Fibroblast of skin of back (primary cell): Measurements from ENCODE around the gene CPLANE2.
"Not testable (repeated sequence)": the region's sequence is repeated elsewhere in the genome, so short reads cannot be mapped to it uniquely, and the experiment has no call there.

ENCODE experiments used
- DNase-seq: peaks from one replicate; pipeline ENCODE4 v3.0.0-alpha.2; 2013

The CPLANE2 gene

DNA sequence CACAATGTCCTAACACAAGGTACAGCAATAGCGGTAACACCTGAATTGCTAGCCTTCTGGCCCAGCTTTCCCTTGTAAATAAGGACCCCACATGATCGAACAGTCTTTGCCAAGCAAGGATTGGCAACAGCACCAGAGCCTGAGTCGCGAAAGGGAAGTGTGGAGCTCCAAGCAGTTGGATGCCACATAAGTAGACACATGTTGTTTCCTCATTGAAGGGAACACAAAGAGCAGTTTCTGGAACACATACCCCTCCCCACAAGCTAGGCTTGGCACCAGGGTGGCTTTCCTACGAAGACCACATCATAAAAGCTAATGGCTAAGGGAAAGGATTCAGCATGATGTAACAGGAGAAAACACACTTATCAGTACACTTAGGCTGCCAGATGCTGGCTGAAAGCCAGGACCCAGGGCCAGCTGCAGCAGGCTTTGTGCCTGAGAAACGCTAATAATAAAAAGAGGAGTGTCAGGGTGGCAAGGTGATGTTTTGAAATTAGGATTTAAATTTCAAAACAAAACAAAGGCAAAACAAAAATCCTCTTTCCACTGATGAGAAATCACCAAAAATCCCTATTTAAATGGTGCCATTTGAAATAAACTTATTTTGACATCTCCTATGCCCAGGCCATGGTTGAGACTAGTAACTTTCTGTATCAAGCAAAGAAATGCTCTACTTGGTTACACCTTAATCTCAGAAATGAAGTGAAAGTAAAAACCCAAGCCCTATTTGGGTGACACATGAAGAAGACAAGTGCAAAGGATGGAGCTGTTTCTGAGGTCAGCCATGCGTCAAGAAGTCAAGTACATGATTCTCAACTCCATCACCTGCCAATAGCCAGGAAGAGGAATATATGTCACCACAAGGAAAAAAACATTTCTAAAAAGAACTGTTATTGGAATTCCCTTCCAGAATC, 11.9 kb upstream of the CPLANE2 start:
- peak; percentile 73 for DNase-seq

- DNase-seq, result no peak
Observed at GRCh38 chr1:16248007-16248436, 11.0 kb upstream of the CPLANE2 start.

- DNase-seq, result no peak
Observed at GRCh38 chr1:16247441-16247840, 10.5 kb upstream of the CPLANE2 start.

DNA sequence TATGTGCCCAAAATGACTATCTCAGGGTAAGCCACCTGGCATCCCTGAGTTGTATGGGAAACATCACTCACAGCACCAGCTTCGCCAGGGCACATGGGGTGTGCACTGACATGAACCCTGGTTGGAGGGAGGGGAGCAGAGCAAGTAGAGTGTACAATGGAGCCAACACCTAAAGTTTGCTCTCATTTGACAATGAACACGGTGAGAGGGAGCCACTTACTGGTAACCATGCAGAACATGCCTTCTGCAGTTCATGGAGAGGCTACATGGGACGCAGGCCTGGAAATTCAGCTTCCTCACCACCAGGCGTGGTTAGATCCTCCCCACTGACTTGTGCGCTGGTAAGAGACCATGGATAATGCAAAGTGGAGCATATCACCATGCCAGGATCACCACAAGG, 10.0 kb upstream of the CPLANE2 start:
- no peak for DNase-seq

GRCh38 chr1:16246239-16246638, 9.3 kb upstream of the CPLANE2 start:
- not testable (repeated sequence) for DNase-seq

DNA sequence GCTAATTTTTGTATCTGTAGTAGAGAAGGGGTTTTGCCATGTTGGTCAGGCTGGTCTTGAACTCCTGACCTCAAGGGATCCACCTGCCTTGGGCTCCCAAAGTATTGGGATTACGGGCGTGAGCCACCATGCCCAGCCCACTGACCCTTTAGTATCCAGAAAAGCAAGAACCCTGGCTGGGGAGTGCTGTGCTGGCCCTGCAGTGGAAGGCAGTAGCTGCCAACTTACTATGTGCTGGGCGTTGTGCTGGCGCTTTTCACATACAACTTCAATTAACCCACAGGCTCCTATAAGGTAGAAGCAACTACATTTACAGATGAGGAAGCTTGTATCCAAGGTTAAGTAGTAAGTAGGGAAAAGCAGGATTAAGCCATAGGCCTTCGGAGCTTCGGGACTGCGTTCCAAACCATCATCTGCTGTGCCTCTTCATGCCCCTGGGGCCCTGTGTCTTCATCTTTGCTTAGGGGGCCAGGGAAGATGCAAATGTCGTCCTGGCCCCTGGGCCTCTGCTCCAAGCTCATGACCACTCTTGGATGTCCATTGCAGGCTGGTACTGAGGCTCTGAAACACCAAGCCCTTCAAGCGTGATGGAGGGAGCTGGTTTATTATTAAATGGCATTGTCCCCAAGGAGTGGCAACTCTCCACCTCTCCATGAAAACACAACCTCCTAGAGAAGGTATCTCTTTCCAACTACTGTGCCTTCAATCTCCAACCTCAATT, 8.7 kb upstream of the CPLANE2 start:
- no peak for DNase-seq

GRCh38 chr1:16244650-16245285, 7.8 kb upstream of the CPLANE2 start:
- no peak for DNase-seq

DNA sequence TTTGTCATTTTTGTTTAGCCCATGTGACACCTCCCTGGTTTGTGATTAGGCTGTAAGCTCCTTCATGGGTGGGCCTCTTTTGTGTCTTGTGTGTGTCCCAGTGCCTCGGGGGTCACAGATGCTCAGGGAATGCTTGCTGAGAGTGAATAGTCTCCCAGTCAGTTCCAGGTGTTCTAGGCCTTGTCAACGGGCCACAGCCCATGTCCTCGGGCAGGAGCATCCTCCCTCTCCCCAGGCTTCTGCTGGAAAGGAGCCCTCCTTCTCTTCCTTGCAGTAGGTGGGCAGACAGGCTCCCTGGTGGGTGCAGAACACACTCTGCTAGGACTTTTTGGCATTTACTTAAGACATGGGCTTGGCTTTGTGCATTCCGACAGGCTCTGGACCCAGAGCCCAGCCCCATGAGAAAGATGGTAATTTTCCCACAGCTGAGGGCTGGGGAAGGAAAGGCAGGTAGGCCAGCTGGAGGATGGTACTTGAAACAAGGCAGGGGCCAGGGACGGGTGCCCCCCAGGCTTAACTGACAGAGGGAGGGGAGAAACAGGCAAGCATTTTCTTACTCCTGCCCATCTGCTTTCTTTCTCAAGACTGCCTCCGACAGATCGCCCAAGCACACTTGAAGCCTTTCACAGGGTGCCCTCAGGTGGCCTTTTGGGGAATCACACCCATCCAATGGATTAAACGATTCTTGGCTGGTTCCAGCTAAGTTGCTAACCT, 7.1 kb upstream of the CPLANE2 start:
- DNase-seq, result peak; percentile 76

GRCh38 chr1:16243215-16243610, 6.2 kb upstream of the CPLANE2 start:
- no peak for DNase-seq

DNA sequence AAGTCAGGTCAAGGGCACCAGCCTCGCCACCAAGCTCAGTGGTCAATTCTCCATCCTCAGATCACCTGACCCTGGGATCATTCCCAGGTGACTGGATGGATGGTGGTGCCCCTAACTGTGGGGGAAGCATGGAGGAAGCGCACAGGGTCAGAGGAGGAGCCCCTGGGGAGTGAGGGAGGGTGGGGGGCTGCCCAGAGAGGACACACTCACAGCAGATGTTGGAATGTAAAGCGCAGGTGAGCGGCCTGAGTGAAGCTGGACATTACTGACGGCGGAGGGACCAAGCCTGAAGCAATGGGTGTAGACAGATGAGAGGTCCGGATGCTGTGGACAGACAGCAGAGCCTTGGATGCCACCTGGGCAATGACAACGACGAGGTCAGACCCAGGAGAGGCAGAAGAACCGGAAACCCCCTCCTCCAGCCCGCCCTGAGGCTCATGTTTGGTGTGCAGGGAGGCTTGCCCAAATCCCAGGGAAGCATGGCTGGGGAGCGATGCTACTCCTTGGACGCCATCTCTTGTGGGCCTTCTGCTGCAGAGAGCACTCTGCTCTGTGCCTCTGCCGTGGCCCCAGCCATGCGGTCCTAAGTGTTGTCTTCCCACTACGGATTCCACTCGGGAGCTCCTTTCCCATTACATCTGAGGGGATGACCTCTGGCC, 5.7 kb upstream of the CPLANE2 start:
- DNase-seq, result no peak

DNA sequence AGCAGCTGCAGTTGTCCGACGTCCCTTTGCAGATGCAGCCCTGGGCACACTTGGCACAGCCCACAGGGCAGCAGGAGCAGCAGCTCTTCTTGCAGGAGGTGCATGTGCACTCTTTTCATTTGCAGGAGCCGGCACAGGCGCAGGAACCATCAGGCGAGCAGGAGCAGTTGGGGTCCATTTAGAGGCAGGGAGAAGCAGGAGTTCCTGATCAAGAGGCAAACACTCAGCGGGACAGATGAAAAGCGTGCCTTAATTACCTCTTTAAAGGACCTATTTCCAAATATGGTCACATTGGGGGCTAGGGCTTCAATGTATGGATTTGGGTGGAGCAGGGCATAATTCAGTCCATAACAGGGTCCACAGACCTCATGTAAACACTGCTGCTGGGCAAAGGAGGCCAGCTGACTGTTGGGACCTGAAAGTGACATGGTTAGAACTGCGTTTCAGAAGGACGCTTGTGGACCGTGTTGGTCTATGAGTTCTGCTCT, 4.3 kb upstream of the CPLANE2 start:
- DNase-seq, result no peak

GRCh38 chr1:16239972-16240491, 3.0 kb upstream of the CPLANE2 start:
- no peak for DNase-seq

- no peak for DNase-seq
Observed at GRCh38 chr1:16237343-16237830, 404 bp upstream of the CPLANE2 start.

- no peak for DNase-seq
Observed at GRCh38 chr1:16235944-16236510, 956 bp downstream of the CPLANE2 start.

DNA sequence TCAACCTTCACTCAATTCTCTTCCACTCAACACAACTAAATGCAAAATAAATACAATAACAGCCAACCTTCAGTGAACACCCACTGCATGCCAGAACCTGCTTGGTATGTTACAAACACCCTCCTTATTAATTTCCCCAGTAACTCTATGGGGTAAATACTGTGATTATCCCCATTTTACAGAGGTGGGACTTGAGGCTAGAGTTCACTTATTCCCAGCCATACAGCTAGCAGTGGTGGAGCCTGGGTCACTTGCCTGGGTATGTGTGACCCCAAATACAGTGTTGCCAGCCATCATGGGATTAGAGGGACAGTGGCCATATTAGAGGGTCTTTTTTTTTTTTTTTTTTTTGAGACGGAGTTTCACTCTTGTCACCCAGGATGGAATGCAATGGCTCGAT, 1.6 kb downstream of the CPLANE2 start:
- no peak for DNase-seq

DNA sequence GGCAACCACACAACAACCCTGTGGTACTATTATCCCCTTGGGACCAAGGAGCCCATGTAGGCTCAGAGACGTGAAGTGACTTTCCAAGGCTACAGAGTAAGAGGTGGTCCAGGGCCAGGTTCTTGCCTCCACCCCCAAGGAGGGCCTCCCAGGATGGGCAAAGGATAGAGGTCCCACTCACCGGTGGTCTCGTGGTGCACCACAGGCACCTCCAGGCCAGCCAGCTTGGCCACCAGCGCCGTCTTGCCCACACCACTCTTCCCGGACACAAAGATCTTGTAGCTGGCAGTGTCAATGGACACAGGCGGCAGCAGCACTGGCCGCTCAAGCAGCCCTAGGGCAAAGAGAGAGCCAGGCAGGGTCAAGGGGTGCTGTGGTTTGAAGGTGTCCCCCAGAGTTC, 3.6 kb downstream of the CPLANE2 start:
- DNase-seq, result no peak

DNA sequence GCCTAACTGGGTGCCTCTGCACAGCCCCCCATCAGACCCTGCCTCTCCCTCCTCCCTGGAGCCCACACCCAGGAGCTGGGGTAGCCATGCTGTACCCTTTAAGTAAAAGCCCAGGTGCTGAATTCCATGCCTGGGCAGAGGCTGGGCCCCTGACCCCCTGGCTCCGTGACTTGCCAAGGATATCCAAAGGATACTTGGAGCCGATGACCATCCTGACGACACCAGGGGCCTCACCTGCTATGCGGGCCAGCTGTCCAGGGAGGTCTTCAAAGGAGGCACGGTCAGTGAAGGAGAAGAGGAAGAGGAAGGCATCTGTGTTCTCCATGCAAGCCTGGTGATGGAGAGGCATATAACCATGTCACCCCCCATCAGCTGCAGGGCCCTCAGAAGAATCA, 4.7 kb downstream of the CPLANE2 start:
- DNase-seq, result no peak

DNA sequence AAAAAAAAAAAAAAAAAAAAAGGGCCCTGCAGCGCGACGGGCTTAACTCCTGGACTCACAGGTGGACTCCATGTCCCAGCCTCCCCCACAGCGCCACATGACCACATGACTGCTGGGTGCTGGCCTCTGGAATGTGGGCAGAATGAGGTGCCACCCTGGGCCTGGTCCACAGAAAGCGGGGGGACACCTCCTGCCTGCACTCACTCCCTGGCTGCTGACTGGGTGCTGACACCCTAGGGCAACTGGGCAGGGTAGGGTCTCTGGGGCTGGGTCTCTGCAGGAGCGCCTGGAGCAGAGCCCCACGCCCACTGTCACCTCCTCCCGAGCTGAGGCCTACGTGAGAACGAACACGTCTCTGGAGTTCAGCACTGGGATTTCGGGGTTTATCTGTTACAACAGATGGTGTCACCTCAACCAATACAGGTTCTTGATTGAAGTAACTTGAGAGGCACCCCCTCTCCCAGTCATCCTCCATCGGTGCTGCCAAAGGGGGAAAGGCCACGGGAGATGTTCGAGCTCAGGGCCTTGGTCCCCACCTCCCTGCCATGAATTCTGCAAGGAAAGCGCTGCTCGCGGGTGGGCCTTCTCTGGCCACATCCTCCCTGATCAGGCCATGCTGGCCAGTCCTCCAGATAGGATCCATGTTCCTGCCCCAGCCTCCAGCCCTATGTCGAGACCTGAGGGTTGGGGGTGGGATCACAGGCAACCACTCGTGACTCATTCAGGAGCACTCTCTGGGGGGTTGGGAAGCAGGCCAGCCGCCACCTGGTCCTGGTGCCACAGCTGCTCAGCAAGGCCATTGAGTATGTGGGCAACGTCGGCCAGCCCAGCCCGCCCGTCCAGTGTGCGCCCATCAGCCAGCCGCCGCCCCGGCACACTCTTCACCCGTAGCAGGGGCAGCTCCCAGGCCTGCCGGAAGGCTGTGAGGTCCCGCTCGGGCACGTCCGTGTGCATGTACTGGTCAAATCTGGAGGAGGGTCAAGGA, 5.4 kb downstream of the CPLANE2 start:
- DNase-seq, result no peak

GRCh38 chr1:16230744-16231143, 6.2 kb downstream of the CPLANE2 start:
- no peak for DNase-seq
